SK-N-MC (cell line): ENCODE results near the gene GPC6.

Experiments
- DNase-seq: peaks from one replicate; pipeline ENCODE4 v3.0.0-alpha.2; 2011; ENCODE audit warnings: low read depth, low spot score
- H3K27ac ChIP-seq: fragments of 200-600 bp; sonication (generic); 2 replicates; pipeline ENCODE4 v1.5.1; 2016; ENCODE audit warnings: mixed run types
- H3K36me3 ChIP-seq: fragments of 200-600 bp; sonication (generic); 2 replicates; pipeline ENCODE4 v1.6.1; 2017; ENCODE audit warnings: antibody characterized with exemption, low read length, mixed read lengths; ENCODE audit not compliant: insufficient read depth
- H3K4me3 ChIP-seq: fragments of 200-600 bp; sonication (generic); 2 replicates; pipeline ENCODE4 v1.5.1; 2016
- H3K9ac ChIP-seq: fragments of 200-600 bp; sonication (generic); 2 replicates; pipeline ENCODE4 v1.8.0; 2017; ENCODE audit warnings: mixed run types, mixed read lengths; ENCODE audit not compliant: insufficient read length
- H3K9me3 ChIP-seq: fragments of 200-600 bp; sonication (generic); 2 replicates; pipeline ENCODE4 v1.6.1; 2017; ENCODE audit warnings: low read depth, mild to moderate bottlenecking, antibody characterized with exemption, low read length, moderate library complexity, mixed read lengths
- EZH2 ChIP-seq: fragments of 200-600 bp; sonication (generic); IDR thresholded peaks from one replicate; pipeline ENCODE4 v1.6.1; 2017; ENCODE audit warnings: antibody characterized with exemption
- FOXP2 ChIP-seq: optimal IDR thresholded peaks from 2 replicates; pipeline ENCODE3; 2011; ENCODE audit warnings: mild to moderate bottlenecking, moderate library complexity; ENCODE audit not compliant: insufficient read depth; ENCODE audit errors: extremely low read length, control extremely low read depth
- POLR2AphosphoS5 ChIP-seq: IDR thresholded peaks from 2 replicates; pipeline ENCODE4 v1.6.1; 2012; ENCODE audit warnings: mild to moderate bottlenecking, low read depth, low read length, borderline replicate concordance

Gene GPC6

DNA sequence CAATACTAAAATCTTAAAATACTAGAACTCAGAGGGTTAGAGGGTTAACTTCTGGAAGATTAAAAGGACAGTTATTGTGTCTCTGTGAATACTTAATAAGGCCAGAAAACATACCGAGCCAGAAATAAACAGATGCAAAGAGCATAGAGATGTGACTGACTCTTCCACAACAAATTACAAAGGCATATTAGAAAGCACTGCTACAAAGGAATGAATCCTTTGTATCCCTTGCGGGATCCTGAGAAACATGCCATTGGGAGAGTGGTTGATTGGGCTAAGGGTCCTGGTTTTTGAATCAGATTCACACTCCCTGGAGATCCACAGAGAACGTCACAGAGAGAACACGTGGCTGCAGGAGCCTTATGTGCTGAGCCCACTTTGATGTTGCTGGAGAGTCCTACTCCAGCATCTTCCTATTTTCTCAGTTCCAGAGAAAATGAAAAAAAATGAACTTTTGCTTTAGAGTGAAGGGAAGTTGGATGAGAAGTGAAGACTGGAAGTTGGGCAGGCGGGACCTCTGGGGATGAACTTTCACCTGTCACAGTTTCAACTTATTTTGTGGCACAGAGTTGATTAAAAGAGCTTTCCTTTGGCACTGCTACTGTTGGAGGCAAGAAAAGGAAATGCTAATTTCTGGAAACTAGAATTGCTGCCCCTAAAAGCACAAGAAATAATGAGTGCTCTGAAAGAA is 943.0 kb downstream of the GPC6 start:
- TF ChIP-seq POLR2AphosphoS5 (no peak), FOXP2 (no peak), EZH2 (no peak)
- Histone ChIP-seq H3K9me3 (no peaks in the 10 kb centered on the region), H3K27ac (no peak overlapping the region), H3K4me3 (no peak overlapping the region), H3K36me3 (no peaks in the 10 kb centered on the region), H3K9ac (no peak overlapping the region)
- no peak for DNase-seq

DNA sequence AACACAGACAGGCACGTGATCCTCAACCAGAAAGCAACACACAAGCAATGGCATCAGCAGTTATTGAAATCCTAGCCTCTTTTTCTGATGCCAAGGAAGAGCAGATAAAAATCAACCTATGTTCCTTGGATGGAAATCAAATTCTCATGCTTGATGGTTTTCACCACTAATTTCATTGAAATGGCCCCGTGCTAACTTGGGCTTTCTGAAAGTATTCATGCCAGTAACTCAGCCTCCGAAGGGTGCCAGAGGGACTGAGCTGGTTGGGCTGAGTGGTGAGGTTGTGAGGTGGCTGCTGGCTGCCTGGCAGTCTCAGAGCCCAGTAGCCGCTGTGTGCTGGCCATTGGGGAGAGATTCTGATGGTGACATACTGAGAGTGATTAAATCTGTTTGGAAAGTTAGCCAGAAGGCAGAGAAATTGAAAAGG is 943.6 kb downstream of the GPC6 start:
- no peak for TF ChIP-seq POLR2AphosphoS5
- TF ChIP-seq FOXP2, result no peak
- no peak for TF ChIP-seq EZH2
- no peak for DNase-seq

DNA sequence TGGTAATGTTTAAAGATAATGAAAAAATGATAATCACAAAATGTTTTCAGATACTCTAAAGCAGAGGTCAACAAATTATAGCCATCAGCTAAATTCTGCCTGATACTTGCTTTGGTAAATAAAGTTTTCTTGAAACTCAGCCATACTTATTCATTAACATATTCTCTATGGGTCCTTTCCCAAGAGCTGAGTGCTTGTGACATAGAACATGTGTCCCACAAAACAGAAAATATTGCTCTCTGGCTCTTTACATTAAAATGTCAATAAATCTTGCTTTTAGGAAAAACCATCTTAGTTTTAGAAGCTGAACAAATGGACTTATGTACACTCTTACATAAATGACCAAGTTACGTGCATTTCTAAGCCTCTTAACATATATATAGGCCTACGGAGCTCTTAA is 945.8 kb downstream of the GPC6 start:
- H3K36me3 ChIP-seq, result no peaks in the 10 kb centered on the region
- no peak overlapping the region for H3K9ac ChIP-seq
- H3K27ac ChIP-seq, result no peak overlapping the region
- H3K9me3 ChIP-seq, result no peaks in the 10 kb centered on the region
- no peak for DNase-seq
- TF ChIP-seq EZH2 (no peak), FOXP2 (no peak), POLR2AphosphoS5 (no peak)
- no peak overlapping the region for H3K4me3 ChIP-seq

More for the DNA sequence above, 943.6 kb downstream of the GPC6 start:
- H3K27ac ChIP-seq, result no peak overlapping the region
- no peaks in the 10 kb centered on the region for H3K9me3 ChIP-seq
- H3K36me3 ChIP-seq, result no peaks in the 10 kb centered on the region
- H3K4me3 ChIP-seq, result no peak overlapping the region
- H3K9ac ChIP-seq, result no peak overlapping the region

DNA sequence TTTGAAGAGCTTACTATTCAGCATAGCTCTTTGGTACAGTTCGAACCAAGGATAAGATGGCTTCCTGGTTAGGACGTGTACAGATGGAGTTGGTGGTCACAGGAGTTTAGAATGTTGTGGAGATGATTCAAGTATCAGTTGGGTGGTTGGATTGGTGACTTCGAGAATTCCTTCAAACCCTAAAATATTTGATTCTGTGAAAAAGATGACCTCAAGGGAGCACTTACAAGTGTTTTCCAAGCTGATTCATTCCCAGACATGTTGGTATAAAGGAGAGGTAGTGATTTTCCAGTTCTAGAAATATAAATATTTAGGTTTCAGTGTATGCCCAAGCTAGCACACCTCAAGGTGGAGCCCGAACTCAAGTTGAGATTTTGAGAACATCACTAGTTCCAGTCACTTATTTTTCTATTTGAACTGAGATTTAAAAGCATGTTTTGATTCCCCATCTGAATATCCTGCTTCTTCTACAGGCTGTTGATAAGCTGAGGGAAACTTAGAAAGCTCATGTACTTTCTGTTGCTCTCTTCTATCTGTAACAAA is 946.8 kb downstream of the GPC6 start:
- no peak overlapping the region for H3K4me3 ChIP-seq
- H3K27ac ChIP-seq, result no peak overlapping the region
- no peaks in the 10 kb centered on the region for H3K9me3 ChIP-seq
- TF ChIP-seq FOXP2 (no peak), POLR2AphosphoS5 (no peak), EZH2 (no peak)
- DNase-seq, result no peak
- no peaks in the 10 kb centered on the region for H3K36me3 ChIP-seq
- no peak overlapping the region for H3K9ac ChIP-seq

DNA sequence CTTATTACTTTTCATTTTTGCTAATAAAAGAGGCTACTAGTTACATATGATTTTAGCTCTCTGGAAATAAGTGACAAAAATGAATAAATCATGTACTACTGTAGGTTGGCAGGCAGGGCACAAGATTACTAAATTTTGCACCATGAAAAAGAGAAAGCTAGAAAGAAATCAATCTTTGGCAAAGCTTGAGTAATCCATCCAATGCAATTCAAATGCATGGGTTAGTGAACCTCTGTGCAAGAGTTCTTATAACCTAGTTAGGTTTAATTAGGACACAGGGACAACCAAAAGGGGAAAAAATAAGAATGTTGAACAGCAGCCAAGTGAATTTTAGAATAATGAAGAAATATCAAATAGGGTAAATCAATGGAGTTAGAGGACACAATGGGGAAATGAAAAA is 947.4 kb downstream of the GPC6 start:
- Histone ChIP-seq H3K4me3 (no peak overlapping the region), H3K9ac (no peak overlapping the region), H3K36me3 (no peaks in the 10 kb centered on the region), H3K27ac (no peak overlapping the region), H3K9me3 (no peaks in the 10 kb centered on the region)
- DNase-seq, result no peak
- TF ChIP-seq POLR2AphosphoS5 (no peak), FOXP2 (no peak), EZH2 (no peak)

DNA sequence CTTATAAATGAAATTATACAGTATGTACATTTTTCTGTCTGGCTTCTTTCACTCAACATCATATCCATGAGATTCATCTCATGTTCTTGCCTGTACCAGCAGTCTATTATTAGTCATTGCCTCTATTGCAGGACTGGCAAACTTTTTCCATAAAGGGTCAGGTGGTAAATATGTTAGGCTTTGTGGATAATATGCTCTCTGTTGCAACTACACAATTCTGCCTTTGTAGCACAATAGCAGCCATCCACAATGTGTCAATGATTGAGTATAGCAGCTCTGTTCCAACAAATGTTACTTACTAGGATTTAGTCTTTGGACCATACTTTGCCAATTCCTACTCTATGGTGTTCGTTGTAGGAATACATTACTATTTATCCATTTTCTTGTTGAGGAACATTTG is 948.5 kb downstream of the GPC6 start:
- Histone ChIP-seq H3K9me3 (no peaks in the 10 kb centered on the region), H3K4me3 (no peak overlapping the region), H3K9ac (no peak overlapping the region), H3K36me3 (no peaks in the 10 kb centered on the region), H3K27ac (no peak overlapping the region)
- TF ChIP-seq EZH2, result no peak
- TF ChIP-seq POLR2AphosphoS5, result no peak
- TF ChIP-seq FOXP2, result no peak
- DNase-seq, result no peak

DNA sequence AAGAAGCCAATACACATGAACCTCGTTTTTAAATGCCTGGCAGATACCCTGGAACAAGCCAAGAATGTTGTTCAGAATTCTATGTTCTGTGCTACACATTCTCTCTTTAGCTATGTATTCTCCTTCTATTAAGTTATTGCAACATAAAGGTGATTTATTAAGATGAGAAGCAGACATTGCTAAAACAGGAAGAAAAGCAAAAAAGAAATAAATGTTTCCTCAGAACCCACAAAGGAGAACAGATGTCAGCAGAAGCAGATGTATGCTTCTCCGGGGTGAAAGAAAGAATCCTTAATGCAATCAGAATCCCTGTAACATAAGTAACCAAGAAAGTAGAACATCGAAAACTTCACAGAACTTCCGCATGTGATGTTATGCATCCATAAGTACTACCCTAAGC is 950.0 kb downstream of the GPC6 start:
- no peak for TF ChIP-seq POLR2AphosphoS5
- H3K4me3 ChIP-seq, result no peak overlapping the region
- H3K36me3 ChIP-seq, result no peaks in the 10 kb centered on the region
- H3K27ac ChIP-seq, result no peak overlapping the region
- no peak for DNase-seq
- H3K9me3 ChIP-seq, result no peaks in the 10 kb centered on the region
- H3K9ac ChIP-seq, result no peak overlapping the region

DNA sequence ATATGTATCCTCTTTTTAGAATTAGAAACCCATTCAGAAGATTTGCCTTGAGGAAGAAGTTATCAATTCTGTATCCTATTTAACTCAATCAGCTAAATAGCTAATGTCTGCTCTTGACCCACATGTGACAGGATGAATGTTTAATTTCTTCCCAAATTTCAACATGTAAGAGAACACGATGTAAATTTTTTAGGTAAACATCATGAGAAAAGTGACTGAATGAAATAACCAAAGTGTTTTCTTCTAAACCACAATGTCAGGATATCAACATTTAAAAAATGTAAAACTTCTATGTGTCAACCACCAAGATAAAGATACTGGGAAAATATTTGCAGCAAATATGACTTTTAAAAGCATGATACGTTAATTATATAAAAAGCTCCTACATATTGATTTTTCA is 950.4 kb downstream of the GPC6 start:
- H3K36me3 ChIP-seq, result no peaks in the 10 kb centered on the region
- no peak overlapping the region for H3K27ac ChIP-seq
- TF ChIP-seq FOXP2 (no peak), POLR2AphosphoS5 (no peak), EZH2 (no peak)
- no peaks in the 10 kb centered on the region for H3K9me3 ChIP-seq
- DNase-seq, result no peak
- no peak overlapping the region for H3K9ac ChIP-seq
- H3K4me3 ChIP-seq, result no peak overlapping the region

DNA sequence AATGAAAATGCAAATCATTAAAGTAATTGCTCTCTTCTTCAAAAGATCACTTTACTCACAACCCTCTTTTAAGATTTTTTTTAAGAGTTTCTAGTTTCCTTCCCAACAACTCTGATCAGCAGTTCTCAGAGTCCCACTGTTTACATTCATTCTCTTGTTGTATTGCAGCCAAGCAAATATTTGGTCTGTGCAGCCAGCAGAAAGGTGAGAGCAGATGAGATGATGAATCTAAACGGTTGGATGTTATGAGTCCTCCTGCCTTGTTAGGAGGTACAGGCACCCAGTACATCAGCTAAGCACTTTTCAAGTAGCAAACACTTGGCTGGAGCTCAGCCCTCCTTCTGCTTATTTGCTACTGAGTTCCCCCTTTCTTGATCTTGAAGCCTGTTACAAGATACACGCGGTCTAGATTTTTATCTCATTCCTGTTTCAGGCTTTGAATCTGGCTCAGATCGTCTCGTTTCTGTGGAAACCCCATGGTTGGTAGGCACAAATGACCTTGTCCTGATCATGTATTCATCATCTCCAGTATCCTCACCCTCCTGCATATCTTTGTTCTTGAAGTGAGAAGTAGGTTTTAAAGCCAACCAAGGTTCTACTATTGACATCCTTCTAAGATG is 952.1 kb downstream of the GPC6 start:
- Histone ChIP-seq H3K4me3 (no peak overlapping the region), H3K9me3 (no peaks in the 10 kb centered on the region), H3K9ac (no peak overlapping the region), H3K36me3 (no peaks in the 10 kb centered on the region), H3K27ac (no peak overlapping the region)
- DNase-seq, result no peak
- TF ChIP-seq POLR2AphosphoS5, result no peak
- no peak for TF ChIP-seq FOXP2
- no peak for TF ChIP-seq EZH2
